PC-9 (cell line): Measurements from ENCODE around the gene PROZ.

Experiments
- EZH2 ChIP-seq: fragments of 200-600 bp; sonication (generic); IDR thresholded peaks from 2 replicates; pipeline ENCODE4 v1.8.0; 2017; ENCODE audit warnings: antibody characterized with exemption, low read depth
- TF ChIP-seq, protein P1 (sequence below): fragments of 200-600 bp; sonication (generic); conservative IDR thresholded peaks from 2 replicates; pipeline ENCODE4 v1.6.1; 2017; ENCODE audit warnings: mixed run types, antibody characterized with exemption, mild to moderate bottlenecking, moderate library complexity

- TF ChIP-seq, protein P1, sequence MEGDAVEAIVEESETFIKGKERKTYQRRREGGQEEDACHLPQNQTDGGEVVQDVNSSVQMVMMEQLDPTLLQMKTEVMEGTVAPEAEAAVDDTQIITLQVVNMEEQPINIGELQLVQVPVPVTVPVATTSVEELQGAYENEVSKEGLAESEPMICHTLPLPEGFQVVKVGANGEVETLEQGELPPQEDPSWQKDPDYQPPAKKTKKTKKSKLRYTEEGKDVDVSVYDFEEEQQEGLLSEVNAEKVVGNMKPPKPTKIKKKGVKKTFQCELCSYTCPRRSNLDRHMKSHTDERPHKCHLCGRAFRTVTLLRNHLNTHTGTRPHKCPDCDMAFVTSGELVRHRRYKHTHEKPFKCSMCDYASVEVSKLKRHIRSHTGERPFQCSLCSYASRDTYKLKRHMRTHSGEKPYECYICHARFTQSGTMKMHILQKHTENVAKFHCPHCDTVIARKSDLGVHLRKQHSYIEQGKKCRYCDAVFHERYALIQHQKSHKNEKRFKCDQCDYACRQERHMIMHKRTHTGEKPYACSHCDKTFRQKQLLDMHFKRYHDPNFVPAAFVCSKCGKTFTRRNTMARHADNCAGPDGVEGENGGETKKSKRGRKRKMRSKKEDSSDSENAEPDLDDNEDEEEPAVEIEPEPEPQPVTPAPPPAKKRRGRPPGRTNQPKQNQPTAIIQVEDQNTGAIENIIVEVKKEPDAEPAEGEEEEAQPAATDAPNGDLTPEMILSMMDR, result no peak
- no peak for TF ChIP-seq EZH2
Observed at GRCh38 chr13:113168211-113168610, 9.8 kb downstream of the PROZ start.
